IgD-negative memory B cell (primary cell): ENCODE data around the gene KAT7. TPM values are rescaled to one million over a fixed set of nuclear protein-coding genes. Genes with fewer than 3 reads are reported as not detected.

ENCODE experiments used
- H3K27ac Mint-ChIP-seq, 3 donors: one replicate each; pipeline ENCODE4 v1.8.0; 2020 to 2022; ENCODE audit warnings: mild to moderate bottlenecking in 3 of 3, mixed read lengths in 3 of 3, moderate library complexity in 1 of 3
- H3K27me3 Mint-ChIP-seq: one replicate; pipeline ENCODE4 v1.8.0; 2021; ENCODE audit warnings: mixed read lengths
- H3K36me3 Mint-ChIP-seq: one replicate; pipeline ENCODE4 v1.8.0; 2020; ENCODE audit warnings: mild to moderate bottlenecking, mixed read lengths
- H3K4me1 Mint-ChIP-seq, 3 donors: one replicate each; pipeline ENCODE4 v1.8.0; 2020 to 2022; ENCODE audit warnings: mixed read lengths in 3 of 3, mild to moderate bottlenecking in 1 of 3
- H3K4me3 Mint-ChIP-seq, 4 donors: one replicate each; pipeline ENCODE4 v1.8.0; 2020 to 2022; ENCODE audit warnings: mild to moderate bottlenecking in 4 of 4, mixed read lengths in 4 of 4, moderate library complexity in 3 of 4
- H3K9me3 Mint-ChIP-seq, 3 donors: one replicate each; pipeline ENCODE4 v1.8.0; 2020 to 2021; ENCODE audit warnings: mixed read lengths in 3 of 3, mild to moderate bottlenecking in 1 of 3
- polyA plus RNA-seq: library from polyadenylated mRNA; unstranded; fragments of 300-500 nt; fragmentation: Illumina TruSeq; gene quantifications from one replicate; pipeline ENCODE4 v1.2.3, GENCODE V29; 2021

The KAT7 gene
- 48.6 TPM for polyA plus RNA-seq

DNA sequence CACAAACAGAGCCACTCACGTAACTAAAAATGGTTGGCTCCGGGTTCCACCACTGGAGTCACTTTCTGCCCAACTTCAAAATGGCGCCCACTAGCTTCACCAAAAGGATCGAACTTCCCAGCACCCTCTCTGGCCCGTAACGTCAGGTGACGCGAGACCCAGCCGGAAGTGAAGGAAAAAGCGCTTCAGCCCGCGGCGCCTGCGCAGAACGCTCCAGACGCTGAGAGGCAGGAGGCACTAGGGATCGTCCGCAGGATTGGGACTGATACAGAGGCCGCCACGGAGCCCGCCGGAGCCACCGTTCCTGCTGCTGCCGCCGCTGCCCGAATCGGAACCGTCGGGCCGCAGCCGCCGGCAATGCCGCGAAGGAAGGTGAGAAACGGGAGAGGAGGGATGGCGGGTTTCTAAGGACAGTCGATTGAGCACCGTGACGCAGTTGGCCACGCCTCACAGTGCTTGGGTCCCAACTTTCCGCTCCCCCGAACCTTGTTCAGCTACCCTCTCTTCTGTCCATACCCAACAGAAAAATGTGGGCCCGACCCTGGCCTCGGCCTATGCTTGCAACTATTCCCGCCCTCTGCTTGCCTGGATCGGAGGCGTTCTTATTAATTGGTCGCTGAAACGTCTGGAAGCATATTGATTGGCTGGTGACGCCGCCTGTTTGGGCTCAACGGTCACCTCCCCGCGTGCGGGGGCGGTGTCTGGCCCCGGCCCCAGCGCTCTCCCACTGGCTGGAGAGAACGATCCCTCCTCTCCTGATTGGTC is at the start of gene KAT7:
TSS of gene KAT7 (plus strand) at position 204 of the 765 bp plus-strand sequence. CDS start at position 358, 154 bp downstream.
- Mint-ChIP-seq H3K27me3 (no peaks in the 10 kb centered on the region), H3K4me1 (peaks cover 24 to 34% (median 25%) of the 10 kb centered on the region in 3 donors), H3K4me3 (peak within 1 kb of the TSS; percentile 89 to 99 (median 96)), H3K9me3 (peaks cover 0 to 2% (median 0%) of the 10 kb centered on the region in 3 donors), H3K27ac (peak within 1 kb of the TSS; percentile 90 to 100 (median 99)), H3K36me3 (peaks cover 3% of the 10 kb centered on the region)

DNA sequence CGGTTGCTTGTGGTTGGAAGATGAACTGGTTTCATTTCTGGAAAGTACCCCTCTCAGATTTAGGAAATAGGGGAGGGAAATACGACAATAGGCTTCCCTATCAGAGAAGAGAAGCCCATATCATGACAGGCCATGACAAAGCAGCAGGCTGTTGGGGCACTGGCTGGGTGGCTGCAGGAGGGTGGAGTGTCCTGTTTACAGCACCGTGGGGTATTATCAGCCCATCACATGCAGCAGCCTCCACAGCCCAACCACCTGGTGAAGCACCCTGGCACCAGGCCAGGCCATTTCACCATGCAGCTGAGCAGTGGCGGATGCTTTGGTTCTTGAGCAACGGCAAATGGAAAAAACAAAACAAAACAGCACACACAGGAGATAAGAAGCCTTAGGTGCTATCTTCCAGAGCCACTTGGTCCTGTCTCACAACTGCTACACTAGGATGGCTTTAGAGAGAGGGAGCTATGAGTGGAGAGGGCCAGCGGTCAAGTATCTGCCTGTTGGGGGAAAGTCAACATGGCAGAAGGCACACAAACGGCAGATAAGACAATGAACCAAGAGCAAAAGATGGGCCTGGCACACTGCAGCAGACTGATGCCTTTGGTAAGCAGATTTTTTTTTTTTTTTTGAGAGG is 48.7 kb upstream of the KAT7 start:
- peaks cover 17% of the 10 kb centered on the region for H3K36me3 Mint-ChIP-seq
- H3K4me3 Mint-ChIP-seq, result peak overlapping the region; percentile 87 to 96 (median 90)
- peaks cover 41 to 66% (median 59%) of the 10 kb centered on the region in 3 donors for H3K4me1 Mint-ChIP-seq
- H3K9me3 Mint-ChIP-seq, result no peaks in the 10 kb centered on the region
- H3K27me3 Mint-ChIP-seq, result no peaks in the 10 kb centered on the region
- peak overlapping the region; percentile 96 to 100 (median 99) for H3K27ac Mint-ChIP-seq

DNA sequence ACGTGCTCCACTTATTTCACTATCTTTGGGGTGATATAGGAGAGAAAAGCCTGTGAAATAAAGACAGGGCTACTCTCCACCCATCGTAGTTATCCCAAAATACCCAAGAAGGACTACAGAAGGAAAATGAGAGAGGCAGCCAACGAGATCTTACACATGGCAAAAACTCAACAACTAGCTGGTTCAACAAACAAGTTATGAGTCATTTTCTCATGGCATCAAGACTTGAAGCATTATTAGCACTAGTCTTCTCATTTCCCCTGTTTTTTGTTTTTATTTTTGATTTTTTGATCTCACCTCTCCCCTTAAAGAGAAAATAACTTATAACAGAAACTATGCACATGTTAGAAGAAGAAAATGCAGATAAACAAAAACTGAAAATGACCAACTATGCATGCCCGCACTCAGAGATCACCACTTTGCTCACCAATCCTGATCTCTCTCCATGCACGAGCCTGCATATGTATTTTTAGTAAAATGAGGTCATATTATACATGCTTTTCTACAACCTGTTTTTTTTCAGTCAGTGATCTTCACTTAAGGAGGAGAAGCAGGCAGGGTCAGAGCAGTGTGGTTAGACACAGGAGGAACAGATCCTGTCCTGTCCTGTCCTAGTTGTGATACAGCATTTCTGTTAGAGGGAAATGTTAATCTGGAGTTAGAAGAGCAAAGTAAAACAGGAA is 47.3 kb upstream of the KAT7 start:
- H3K9me3 Mint-ChIP-seq, result no peaks in the 10 kb centered on the region
- H3K27ac Mint-ChIP-seq, result peak overlapping the region; percentile 96 to 100 (median 99)
- no peaks in the 10 kb centered on the region for H3K27me3 Mint-ChIP-seq
- H3K4me1 Mint-ChIP-seq, result peaks cover 48 to 77% (median 63%) of the 10 kb centered on the region in 3 donors
- peak overlapping the region; percentile 87 to 96 (median 90) for H3K4me3 Mint-ChIP-seq
- H3K36me3 Mint-ChIP-seq, result peaks cover 19% of the 10 kb centered on the region

DNA sequence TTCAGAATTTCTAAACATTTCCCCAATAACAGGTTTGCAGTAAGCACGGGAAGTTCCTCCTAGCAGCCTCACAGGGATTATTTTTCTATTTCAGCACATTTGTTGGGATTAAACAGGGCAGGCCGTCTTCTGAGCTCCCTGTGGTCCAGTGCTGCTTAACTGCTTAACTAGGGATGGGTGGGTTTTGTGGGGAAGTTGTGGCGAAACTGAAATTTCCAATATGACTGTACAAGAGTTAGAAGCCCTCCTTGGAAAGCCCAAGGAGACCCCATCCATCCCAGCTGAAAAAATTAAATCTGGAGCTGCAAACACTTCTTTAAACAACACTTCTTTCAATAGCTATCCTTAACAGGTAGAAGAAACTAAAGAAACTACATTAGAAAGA is 46.8 kb upstream of the KAT7 start:
- H3K36me3 Mint-ChIP-seq, result peaks cover 19% of the 10 kb centered on the region
- H3K4me1 Mint-ChIP-seq, result peaks cover 50 to 76% (median 62%) of the 10 kb centered on the region in 3 donors
- H3K4me3 Mint-ChIP-seq, result peak overlapping the region; percentile 87 to 96 (median 90)
- H3K9me3 Mint-ChIP-seq, result no peaks in the 10 kb centered on the region
- peak overlapping the region; percentile 96 to 100 (median 99) for H3K27ac Mint-ChIP-seq
- H3K27me3 Mint-ChIP-seq, result no peaks in the 10 kb centered on the region

DNA sequence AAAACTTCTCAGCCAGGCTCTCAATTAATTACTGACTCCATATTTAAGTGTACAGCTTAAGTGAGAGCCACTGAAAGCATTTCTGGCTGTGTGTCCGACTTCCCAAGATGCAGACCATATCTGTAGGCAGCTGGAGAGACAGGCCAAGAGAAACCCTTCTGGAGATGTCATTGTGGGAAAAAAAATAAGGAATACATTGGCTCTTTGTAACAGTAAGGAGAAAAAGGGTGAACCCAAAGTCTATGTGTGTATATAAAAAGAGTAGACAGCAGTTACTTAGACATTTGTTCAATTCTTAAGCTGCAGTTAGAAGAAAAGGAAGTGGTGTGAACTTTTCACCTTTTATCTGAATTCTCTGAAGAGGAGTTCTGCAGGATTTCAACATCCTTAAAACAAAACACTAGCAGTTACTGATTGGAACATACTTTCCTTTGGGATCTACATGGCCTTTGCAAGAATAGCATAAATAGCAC is 46.3 kb upstream of the KAT7 start:
- Mint-ChIP-seq H3K9me3 (no peaks in the 10 kb centered on the region), H3K27ac (peak overlapping the region; percentile 96 to 100 (median 99)), H3K4me3 (peak overlapping the region; percentile 87 to 96 (median 90)), H3K36me3 (peaks cover 20% of the 10 kb centered on the region), H3K4me1 (peaks cover 54 to 76% (median 63%) of the 10 kb centered on the region in 3 donors), H3K27me3 (no peaks in the 10 kb centered on the region)

DNA sequence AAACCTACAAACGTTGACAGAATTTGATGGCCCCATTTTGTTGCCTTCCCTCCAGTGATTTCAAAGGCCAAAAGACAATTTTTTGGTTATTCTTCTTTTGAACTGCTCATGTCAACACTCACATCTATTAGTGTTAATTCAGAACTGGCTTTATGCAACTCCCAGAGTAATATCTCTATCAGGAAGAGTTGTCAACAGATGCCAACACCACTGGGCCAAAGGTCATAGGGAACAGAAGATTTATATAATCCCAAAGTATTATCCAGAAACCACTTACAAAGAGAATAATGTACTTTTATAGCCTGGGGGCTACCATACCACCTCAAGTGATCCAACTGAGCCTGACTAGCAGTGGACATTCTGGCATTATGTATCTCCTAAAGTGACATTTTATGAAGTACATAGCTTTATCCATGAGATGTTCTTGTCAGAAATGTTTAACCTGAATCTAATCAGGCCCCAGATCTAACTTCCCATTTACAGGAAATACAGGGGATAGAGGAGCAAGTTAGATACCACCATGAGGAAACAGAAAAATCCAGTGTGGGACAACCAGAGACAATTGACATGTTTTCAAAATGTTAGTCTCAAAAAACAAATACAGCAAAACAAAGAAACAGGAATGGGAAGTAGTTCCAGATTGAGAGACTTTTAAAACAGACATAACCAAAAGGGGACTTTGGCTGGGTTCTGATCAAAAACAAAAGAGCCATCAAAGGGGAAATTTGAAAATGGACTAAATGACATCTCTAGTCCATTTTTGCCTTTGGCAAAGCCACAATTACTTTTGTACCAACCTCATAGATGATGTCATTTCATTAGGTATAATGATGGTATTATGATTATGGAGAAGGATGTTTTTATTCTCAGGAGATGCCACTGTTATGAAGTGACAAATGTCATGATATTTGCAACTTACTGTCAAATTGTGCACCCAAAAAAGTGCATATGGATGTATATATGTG is 43.0 kb upstream of the KAT7 start:
- peaks cover 62 to 80% (median 75%) of the 10 kb centered on the region in 3 donors for H3K4me1 Mint-ChIP-seq
- peak overlapping the region; percentile 94 to 97 (median 97) for H3K27ac Mint-ChIP-seq
- peaks cover 15% of the 10 kb centered on the region for H3K36me3 Mint-ChIP-seq
- H3K27me3 Mint-ChIP-seq, result no peaks in the 10 kb centered on the region
- H3K9me3 Mint-ChIP-seq, result no peaks in the 10 kb centered on the region
- H3K4me3 Mint-ChIP-seq, result peak overlapping the region; percentile 91 to 98 (median 95)

DNA sequence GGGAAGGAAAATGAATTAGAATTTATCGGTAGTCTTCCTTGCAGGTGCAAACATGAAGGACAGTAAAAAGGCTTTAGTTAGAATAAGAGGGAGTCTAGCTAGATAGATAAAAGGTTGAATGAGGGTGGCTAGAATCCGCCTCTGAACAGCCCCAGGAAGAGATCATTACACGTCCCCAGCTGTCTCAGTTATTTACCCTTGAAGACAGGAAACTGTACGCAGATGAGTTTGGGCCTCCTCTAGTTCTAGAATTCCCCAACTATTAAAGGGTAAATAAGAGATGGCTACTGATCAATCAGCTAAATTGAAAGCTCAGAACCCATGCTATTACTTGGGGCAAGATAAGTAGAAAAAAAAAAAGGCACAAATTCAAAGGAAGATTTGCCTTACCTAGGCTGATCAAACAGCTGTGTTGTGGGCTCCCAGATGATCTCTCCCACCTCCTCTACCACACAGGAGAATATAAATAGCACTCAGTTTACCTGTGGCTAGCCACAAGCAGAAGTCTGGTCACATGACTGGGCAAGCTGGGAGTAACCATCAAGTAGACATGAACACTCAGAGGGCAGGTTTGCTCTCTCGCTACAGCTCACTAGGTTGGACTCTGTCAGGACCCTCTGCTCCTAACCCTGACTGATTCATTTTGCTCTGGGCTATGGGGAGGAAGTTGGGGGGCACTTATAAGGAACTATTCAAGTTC is 41.5 kb upstream of the KAT7 start:
- peaks cover 51 to 68% (median 62%) of the 10 kb centered on the region in 3 donors for H3K4me1 Mint-ChIP-seq
- peak overlapping the region; percentile 94 to 97 (median 97) for H3K27ac Mint-ChIP-seq
- peak overlapping the region; percentile 91 to 98 (median 95) for H3K4me3 Mint-ChIP-seq
- H3K36me3 Mint-ChIP-seq, result peaks cover 7% of the 10 kb centered on the region
- no peaks in the 10 kb centered on the region for H3K9me3 Mint-ChIP-seq
- no peaks in the 10 kb centered on the region for H3K27me3 Mint-ChIP-seq

DNA sequence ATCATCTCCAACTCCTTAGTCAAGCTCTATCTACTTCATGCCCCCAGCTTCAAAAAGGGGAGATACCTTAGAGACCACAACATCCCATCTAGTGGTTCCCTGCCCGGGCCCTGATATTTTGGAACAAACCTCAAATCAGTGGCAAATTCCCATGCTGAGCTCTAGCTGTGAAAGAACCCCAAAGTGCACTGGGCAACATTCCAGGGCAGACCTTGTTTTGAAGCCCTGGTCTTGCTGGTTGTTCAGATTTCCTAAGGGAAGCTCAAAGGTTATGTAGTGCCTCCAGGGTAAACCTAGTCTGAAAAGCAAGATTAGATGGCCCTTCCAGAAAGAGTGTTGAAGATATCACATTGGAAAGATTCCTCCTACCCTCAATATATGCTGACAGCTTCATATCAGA is 40.8 kb upstream of the KAT7 start:
- Mint-ChIP-seq H3K9me3 (no peaks in the 10 kb centered on the region), H3K27me3 (no peaks in the 10 kb centered on the region), H3K4me3 (peak overlapping the region; percentile 91 to 98 (median 95)), H3K4me1 (peaks cover 49 to 68% (median 61%) of the 10 kb centered on the region in 3 donors), H3K36me3 (peaks cover 4% of the 10 kb centered on the region), H3K27ac (peak overlapping the region; percentile 94 to 97 (median 97))

DNA sequence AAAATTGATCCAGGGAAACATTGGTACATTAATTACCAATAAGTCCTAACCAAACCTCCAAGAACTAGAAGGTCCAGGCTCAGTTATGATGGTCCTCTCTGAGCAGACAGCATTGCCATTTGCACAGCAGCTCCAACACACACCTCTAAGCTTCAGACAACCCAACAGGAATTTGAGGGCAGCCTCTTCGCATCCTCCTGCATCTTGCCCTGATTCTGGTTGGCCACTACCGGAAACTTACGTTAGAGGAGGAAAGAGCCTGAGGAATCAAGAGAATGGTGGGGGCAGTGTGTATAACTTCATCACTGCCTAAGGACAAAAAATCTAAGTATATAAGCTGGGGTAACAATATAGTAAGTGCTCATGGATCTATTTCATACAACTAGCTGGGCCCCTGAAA is 40.3 kb upstream of the KAT7 start:
- H3K36me3 Mint-ChIP-seq, result peaks cover 4% of the 10 kb centered on the region
- H3K9me3 Mint-ChIP-seq, result no peaks in the 10 kb centered on the region
- peak overlapping the region; percentile 94 to 97 (median 97) for H3K27ac Mint-ChIP-seq
- peaks cover 55 to 65% (median 61%) of the 10 kb centered on the region in 3 donors for H3K4me1 Mint-ChIP-seq
- H3K27me3 Mint-ChIP-seq, result no peaks in the 10 kb centered on the region
- peak overlapping the region; percentile 91 to 98 (median 95) for H3K4me3 Mint-ChIP-seq

DNA sequence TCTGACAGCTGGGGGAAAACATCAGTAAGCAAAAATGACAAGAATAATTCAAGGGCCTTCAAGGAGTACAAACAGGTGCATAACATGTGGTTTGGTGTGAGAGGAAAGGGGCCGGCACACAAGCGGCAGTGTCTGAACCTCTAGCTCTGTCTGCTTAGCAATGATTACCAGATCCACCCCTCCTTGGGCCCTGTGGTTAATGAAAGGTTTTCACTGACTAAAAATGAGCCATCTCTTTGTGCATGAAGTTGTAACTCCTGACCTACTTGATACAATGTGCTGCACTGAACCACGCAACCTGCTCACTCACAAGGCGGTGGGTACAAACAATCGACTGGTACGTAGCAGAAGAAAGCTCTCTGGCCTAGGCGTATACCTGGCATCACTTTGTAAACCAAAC is 39.7 kb upstream of the KAT7 start:
- Mint-ChIP-seq H3K27me3 (no peaks in the 10 kb centered on the region), H3K36me3 (peaks cover 4% of the 10 kb centered on the region), H3K4me3 (peak overlapping the region; percentile 67 to 98 (median 94))

DNA sequence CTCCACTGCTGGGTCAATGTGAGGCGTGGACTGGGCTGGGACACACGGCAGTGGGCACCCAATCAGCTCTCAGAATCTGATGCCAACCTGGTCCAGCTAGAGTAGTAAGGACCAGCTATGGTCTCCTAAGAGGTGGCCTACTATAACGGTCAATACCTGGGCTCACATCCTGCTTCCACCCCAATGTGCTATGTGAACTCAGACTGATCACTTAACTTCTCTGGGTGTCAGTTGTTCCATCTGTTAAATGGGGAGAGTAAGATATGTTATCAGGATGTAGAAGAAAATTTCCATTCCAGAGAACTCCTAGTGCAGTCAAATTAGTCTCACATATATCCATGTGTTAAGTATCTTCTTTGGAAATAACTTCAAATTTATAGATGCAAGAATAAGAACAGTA is 38.8 kb upstream of the KAT7 start:
- Mint-ChIP-seq H3K27ac (peak overlapping the region in 2 of 3 donors; percentile 97), H3K4me3 (peak overlapping the region in 2 of 4 donors; percentile 0 to 85), H3K9me3 (no peaks in the 10 kb centered on the region), H3K27me3 (no peaks in the 10 kb centered on the region), H3K36me3 (peaks cover 4% of the 10 kb centered on the region), H3K4me1 (peaks cover 56 to 71% (median 67%) of the 10 kb centered on the region in 3 donors)

More for the DNA sequence above, 39.7 kb upstream of the KAT7 start:
- H3K4me1 Mint-ChIP-seq, result peaks cover 56 to 70% (median 65%) of the 10 kb centered on the region in 3 donors
- H3K27ac Mint-ChIP-seq, result peak overlapping the region; percentile 94 to 97 (median 97)
- H3K9me3 Mint-ChIP-seq, result no peaks in the 10 kb centered on the region

DNA sequence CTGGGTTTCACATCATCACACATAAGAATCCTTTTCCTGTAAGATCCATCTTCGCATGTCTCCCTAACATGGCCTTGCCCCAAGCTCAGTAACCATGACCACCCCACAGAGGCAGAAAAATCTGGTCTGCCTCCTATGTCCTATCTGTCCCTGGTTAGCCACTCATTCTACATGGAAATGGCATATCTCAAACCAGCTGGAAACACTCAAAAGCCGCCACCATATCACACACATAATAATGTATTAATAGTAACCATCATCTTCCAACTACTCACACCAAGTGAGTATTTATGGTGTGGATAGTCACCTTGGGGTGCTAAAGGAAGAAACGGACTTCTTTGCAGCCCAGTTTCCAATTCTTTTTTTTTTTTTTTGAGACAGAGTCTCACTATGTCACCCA is 36.0 kb upstream of the KAT7 start:
- Mint-ChIP-seq H3K9me3 (no peaks in the 10 kb centered on the region), H3K27me3 (no peaks in the 10 kb centered on the region), H3K36me3 (peaks cover 2% of the 10 kb centered on the region), H3K4me3 (peak overlapping the region in 2 of 4 donors; percentile 20 to 43), H3K27ac (peak overlapping the region; percentile 39 to 92 (median 71)), H3K4me1 (peaks cover 44 to 64% (median 52%) of the 10 kb centered on the region in 3 donors)

DNA sequence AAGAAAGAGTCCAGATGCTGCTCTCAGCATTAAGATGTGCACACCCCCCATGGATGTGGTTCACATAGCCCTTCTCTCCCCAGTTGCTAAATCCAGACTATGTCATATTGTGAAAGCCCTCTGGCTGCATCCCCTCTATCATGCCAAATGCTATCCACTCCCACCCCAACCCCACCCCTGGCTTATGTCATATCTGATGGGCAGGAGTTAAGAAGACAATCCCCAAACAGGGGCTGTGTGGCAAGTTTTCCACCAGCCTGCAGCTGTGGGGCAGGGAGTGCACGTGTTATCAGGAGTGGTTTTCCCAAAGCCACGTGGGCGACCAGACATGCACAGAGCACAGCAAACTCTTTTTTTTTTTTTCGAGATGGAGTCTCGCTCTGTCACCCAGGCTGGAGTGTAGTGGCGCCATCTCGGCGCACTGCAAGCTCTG is 34.5 kb upstream of the KAT7 start:
- Mint-ChIP-seq H3K27ac (peak overlapping the region in 1 of 3 donors; percentile 37), H3K4me1 (peaks cover 36 to 54% (median 42%) of the 10 kb centered on the region in 3 donors), H3K27me3 (no peaks in the 10 kb centered on the region), H3K4me3 (peak overlapping the region in 1 of 4 donors; percentile 60), H3K9me3 (no peaks in the 10 kb centered on the region), H3K36me3 (peaks cover 2% of the 10 kb centered on the region)
